ENCODE results near the gene GPC3.

DNA sequence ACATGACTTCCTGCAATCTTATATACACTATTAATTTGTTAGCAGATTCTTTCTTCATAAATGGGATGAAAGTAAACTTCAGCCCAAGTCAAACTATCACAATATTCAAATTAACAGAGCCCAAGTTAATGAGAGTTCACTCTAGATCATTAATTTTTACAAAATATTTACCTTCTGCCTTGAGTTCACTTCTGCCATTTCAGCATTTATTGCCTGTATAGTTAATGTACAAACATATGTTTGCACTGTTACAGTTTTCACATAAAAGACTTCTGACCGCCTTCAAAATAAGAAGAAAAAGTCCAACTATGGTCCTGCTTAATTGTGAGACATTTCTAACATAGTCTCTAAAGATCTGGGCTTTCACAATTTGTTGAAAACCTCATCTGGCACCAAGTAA is 46.9 kb downstream of the GPC3 start:
- TF ChIP-seq, protein P1, sequence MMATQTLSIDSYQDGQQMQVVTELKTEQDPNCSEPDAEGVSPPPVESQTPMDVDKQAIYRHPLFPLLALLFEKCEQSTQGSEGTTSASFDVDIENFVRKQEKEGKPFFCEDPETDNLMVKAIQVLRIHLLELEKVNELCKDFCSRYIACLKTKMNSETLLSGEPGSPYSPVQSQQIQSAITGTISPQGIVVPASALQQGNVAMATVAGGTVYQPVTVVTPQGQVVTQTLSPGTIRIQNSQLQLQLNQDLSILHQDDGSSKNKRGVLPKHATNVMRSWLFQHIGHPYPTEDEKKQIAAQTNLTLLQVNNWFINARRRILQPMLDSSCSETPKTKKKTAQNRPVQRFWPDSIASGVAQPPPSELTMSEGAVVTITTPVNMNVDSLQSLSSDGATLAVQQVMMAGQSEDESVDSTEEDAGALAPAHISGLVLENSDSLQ (IDR thresholded peaks at IDR 0.05) = no peak
- TF ChIP-seq L3MBTL2 (conservative IDR thresholded peaks at IDR 0.05) (no peak), BHLHE40 (IDR thresholded peaks at IDR 0.05; ENCODE audit: borderline replicate concordance) (no peak), ELF4 (IDR thresholded peaks at IDR 0.05) (no peak)

All from HEK293T (cell line).